Endothelial cell of umbilical vein (primary cell): ENCODE data around the gene ADCYAP1R1. TPM values are rescaled to one million over a fixed set of nuclear protein-coding genes. Genes with fewer than 3 reads are reported as not detected.

Experiments used
- BruUV-seq: library from RNA; stranded (reverse); fragments of 400-500 nt; replicated peaks from 2 replicates; lab custom pipeline; 2021; lab: Mats Ljungman, UMichigan
- CTCF ChIA-PET: fragments of 300-600, 350-600 bp; sonication (Branson Sonifier 250); formaldehyde crosslinking; loops from one replicate; lab custom pipeline; 2021; ENCODE audit warnings: antibody characterized with exemption, inconsistent platforms; lab: Charles Lee
- POLR2A ChIA-PET: fragments of 300-600, 350-600 bp; sonication (Branson Sonifier 250); formaldehyde crosslinking; loops from one replicate; lab custom pipeline; 2021; ENCODE audit warnings: antibody characterized with exemption, inconsistent platforms; lab: Charles Lee
- DNase-seq: peaks from one replicate; pipeline ENCODE4 v3.0.0-alpha.2; 2011; ENCODE audit warnings: low read depth, low spot score
- FAIRE-seq: peaks from 2 replicates; lab custom pipeline; 2011; peaks lifted over from hg19 to GRCh38; lab: Jason Lieb, UNC
- H2AFZ ChIP-seq: 2 replicates; pipeline ENCODE4 v1.6.0; 2012; ENCODE audit warnings: low read depth, low read length, control low read depth, inconsistent platforms
- H3K27ac ChIP-seq: 2 replicates; pipeline ENCODE4 v1.5.1; 2011; ENCODE audit warnings: low read depth, mild to moderate bottlenecking, control low read depth, low read length, moderate library complexity; ENCODE audit not compliant: insufficient read depth
- H3K27me3 ChIP-seq, 2 experiments: 2 replicates each; pipeline versions ENCODE4 v1.6.0 to v1.6.1; 2011; ENCODE audit warnings: low read length in 2 of 2, mixed read lengths in 1 of 2; ENCODE audit not compliant: control insufficient read depth in 2 of 2, insufficient read depth in 2 of 2
- H3K36me3 ChIP-seq, 2 experiments: 2 replicates in 1 of 2; 3 replicates in 1 of 2; pipeline ENCODE4 v1.5.1; 2011; ENCODE audit warnings: low read length in 2 of 2, mild to moderate bottlenecking in 1 of 2, moderate library complexity in 1 of 2; ENCODE audit not compliant: control insufficient read depth in 2 of 2, insufficient read depth in 2 of 2; ENCODE audit errors: extremely low read depth in 1 of 2
- H3K4me1 ChIP-seq: 3 replicates; pipeline ENCODE4 v1.5.1; 2011; ENCODE audit warnings: mild to moderate bottlenecking, low read length; ENCODE audit not compliant: control insufficient read depth, insufficient read depth; ENCODE audit errors: extremely low read depth
- H3K4me2 ChIP-seq: 2 replicates; pipeline ENCODE4 v1.6.1; 2011; ENCODE audit warnings: low read length, control low read depth, mixed read lengths; ENCODE audit not compliant: insufficient read depth
- H3K4me3 ChIP-seq, 3 experiments: fragments of 200-600 bp in 1 of 3; sonication (generic), shearing (Covaris generic) in 1 of 3; replicated peaks in 1 of 3; 2 replicates each; pipeline ENCODE4 v1.5.1; 2011 to 2016; ENCODE audit warnings: control low read depth in 3 of 3, low read length in 3 of 3, mild to moderate bottlenecking in 2 of 3, inconsistent platforms in 1 of 3, low read depth in 1 of 3, moderate library complexity in 1 of 3; ENCODE audit not compliant: insufficient read depth in 1 of 3
- H3K79me2 ChIP-seq: 2 replicates; pipeline ENCODE4 v1.6.0; 2012; ENCODE audit warnings: low read length, inconsistent platforms; ENCODE audit not compliant: control insufficient read depth, insufficient read depth
- H3K9ac ChIP-seq: replicated peaks from 2 replicates; pipeline ENCODE3; 2011; ENCODE audit warnings: low read length, control low read depth; ENCODE audit not compliant: insufficient read depth; ENCODE audit errors: extremely low read depth
- H3K9me1 ChIP-seq: replicated peaks from 3 replicates; pipeline ENCODE4 v1.6.0; 2011; ENCODE audit warnings: mild to moderate bottlenecking, low read length; ENCODE audit not compliant: control insufficient read depth, insufficient read depth; ENCODE audit errors: extremely low read depth
- H3K9me3 ChIP-seq: replicated peaks from 2 replicates; pipeline ENCODE4 v1.5.1; 2012; ENCODE audit warnings: low read length, inconsistent platforms; ENCODE audit not compliant: control insufficient read depth, insufficient read depth
- H4K20me1 ChIP-seq: replicated peaks from 2 replicates; pipeline ENCODE3; 2011; ENCODE audit warnings: mild to moderate bottlenecking, low read length; ENCODE audit not compliant: control insufficient read depth, insufficient read depth; ENCODE audit errors: extremely low read depth
- EZH2 ChIP-seq: IDR thresholded peaks from 2 replicates; pipeline ENCODE4 v1.6.1; 2012; ENCODE audit warnings: borderline replicate concordance, low read depth, mild to moderate bottlenecking, moderate library complexity, low read length, inconsistent platforms; ENCODE audit not compliant: severe bottlenecking
- FOS ChIP-seq: IDR thresholded peaks from 2 replicates; pipeline ENCODE4 v1.6.1; 2011; ENCODE audit warnings: mild to moderate bottlenecking, low read length, moderate library complexity, borderline replicate concordance; ENCODE audit not compliant: insufficient read depth
- GATA2 ChIP-seq: IDR thresholded peaks from 2 replicates; pipeline ENCODE4 v1.7.0; 2011; ENCODE audit warnings: low read depth, mild to moderate bottlenecking, moderate library complexity, mixed read lengths, low read length; ENCODE audit not compliant: insufficient read length, insufficient read depth
- JUN ChIP-seq: IDR thresholded peaks from 2 replicates; pipeline ENCODE4 v1.6.1; 2011; ENCODE audit warnings: borderline replicate concordance, low read depth; ENCODE audit not compliant: insufficient read length, insufficient read depth
- MYC ChIP-seq: IDR thresholded peaks from one replicate; pipeline ENCODE4 v1.6.1; 2011; ENCODE audit warnings: mild to moderate bottlenecking, low read depth, low read length
- POLR2A ChIP-seq: IDR thresholded peaks from 2 replicates; pipeline ENCODE4 v1.6.1; 2012; ENCODE audit warnings: low read depth, mild to moderate bottlenecking, control low read depth, low read length
- POLR2AphosphoS5 ChIP-seq: IDR thresholded peaks from 2 replicates; pipeline ENCODE4 v1.6.1; 2012; ENCODE audit warnings: low read depth, mild to moderate bottlenecking, control low read depth, low read length, moderate library complexity; ENCODE audit not compliant: insufficient read depth
- dilution Hi-C: fragments of 300-500 bp; cut with MboI; formaldehyde crosslinking; loops from one replicate; pipeline ENCODE4 v1.15.0; 2019; ENCODE audit warnings: low sequenced_read_pairs; ENCODE audit not compliant: extremely low pct_ligation_motif_present
- intact Hi-C: fragments of 100-400 bp; cut with micrococcal nuclease; formaldehyde crosslinking; loops from one replicate; pipeline ENCODE4 v1.10.0; 2022
- polyA plus RNA-seq, 4 experiments: library from polyadenylated mRNA; depleted of rRNA in 3 of 4; stranded (reverse) in 3 of 4; unstranded in 1 of 4; fragments of >200 nt; gene quantifications; 2 replicates each; pipeline versions ENCODE4 v1.2.1 to v1.2.3, GENCODE V29; 2011 to 2012; ENCODE audit warnings: missing spikeins in 1 of 4
- total RNA-seq: library from RNA; stranded (reverse); gene quantifications from 2 replicates; pipeline ENCODE4 v1.2.3, GENCODE V29; 2021
- TF ChIP-seq, protein P1 (sequence below): IDR thresholded peaks from 2 replicates; pipeline ENCODE4 v1.6.1; 2011; ENCODE audit not compliant: insufficient read depth, insufficient read length
- TF ChIP-seq, protein P2 (sequence below), 2 donors: IDR thresholded peaks; 1 replicate in 1 of 2; 2 replicates in 1 of 2; pipeline ENCODE4 v1.5.1; 2011; ENCODE audit warnings: low read length in 2 of 2, mild to moderate bottlenecking in 2 of 2, moderate library complexity in 2 of 2, control low read depth in 1 of 2, inconsistent platforms in 1 of 2, low read depth in 1 of 2; ENCODE audit not compliant: insufficient read depth in 1 of 2; ENCODE audit errors: extremely low read depth in 1 of 2

Gene ADCYAP1R1
- total and polyA plus RNA-seq, 2 donors (not counting 3 experiments of a cell fraction or from before 2014, with no cell fraction given), result 0.04 TPM; not detected in 1

DNA sequence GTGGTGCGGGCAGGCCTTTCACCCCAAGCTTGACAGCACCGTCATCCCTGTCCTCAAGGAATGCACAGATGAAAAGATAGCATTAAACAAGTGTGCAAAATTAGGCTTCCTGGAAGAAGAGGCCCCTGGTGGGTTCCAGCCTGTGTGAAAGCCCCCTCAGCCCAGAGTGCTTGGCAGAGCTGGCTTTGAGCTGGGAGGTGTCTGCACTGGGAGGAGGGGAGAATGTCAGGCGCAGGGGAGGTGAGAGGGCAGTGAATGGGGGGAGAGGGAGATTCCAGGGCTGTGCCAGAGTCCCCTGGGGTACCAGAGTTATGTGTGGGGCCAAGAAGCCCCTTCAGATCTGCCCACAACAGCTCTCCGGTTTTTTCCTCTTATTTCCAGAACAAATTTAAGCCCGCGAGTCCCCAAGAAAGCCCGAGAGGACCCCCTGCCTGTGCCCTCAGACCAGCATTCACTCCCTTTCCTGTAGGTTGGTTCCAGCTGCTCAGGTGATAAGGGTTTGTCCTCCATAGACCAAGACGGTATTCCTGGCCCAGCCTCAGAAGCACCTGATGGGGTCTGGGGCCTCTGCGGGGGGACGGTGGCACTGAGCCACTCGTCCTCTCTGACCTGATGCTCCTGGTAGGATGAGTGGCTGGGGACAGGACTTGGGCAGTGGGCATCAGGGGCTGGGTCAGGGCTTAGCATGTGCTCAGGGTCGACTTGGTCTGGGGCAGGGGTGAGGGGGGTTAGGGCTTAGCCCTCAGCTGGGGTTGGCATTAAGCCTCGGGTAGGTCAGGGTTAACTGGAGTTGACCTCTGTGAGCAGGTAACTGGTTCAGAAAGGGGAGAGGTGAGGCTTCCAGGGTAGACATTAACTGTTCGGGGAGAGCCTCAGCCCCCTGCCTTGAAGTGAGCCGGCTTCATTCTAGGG lies 43.4 kb downstream of the ADCYAP1R1 start:
- H3K36me3 ChIP-seq, result no peaks in the 10 kb centered on the region
- TF ChIP-seq, protein P1, sequence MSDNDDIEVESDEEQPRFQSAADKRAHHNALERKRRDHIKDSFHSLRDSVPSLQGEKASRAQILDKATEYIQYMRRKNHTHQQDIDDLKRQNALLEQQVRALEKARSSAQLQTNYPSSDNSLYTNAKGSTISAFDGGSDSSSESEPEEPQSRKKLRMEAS, result no peak
- no peak for TF ChIP-seq JUN
- no peak for TF ChIP-seq GATA2
- no peak for TF ChIP-seq MYC
- TF ChIP-seq FOS, result no peak
- TF ChIP-seq POLR2AphosphoS5, result no peak
- TF ChIP-seq, protein P2, sequence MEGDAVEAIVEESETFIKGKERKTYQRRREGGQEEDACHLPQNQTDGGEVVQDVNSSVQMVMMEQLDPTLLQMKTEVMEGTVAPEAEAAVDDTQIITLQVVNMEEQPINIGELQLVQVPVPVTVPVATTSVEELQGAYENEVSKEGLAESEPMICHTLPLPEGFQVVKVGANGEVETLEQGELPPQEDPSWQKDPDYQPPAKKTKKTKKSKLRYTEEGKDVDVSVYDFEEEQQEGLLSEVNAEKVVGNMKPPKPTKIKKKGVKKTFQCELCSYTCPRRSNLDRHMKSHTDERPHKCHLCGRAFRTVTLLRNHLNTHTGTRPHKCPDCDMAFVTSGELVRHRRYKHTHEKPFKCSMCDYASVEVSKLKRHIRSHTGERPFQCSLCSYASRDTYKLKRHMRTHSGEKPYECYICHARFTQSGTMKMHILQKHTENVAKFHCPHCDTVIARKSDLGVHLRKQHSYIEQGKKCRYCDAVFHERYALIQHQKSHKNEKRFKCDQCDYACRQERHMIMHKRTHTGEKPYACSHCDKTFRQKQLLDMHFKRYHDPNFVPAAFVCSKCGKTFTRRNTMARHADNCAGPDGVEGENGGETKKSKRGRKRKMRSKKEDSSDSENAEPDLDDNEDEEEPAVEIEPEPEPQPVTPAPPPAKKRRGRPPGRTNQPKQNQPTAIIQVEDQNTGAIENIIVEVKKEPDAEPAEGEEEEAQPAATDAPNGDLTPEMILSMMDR (IDR thresholded peaks at IDR 0.05; ENCODE audit: extremely low read depth in 1 of 2, insufficient read depth in 1 of 2, low read depth in 1 of 2, low read length in 2 of 2), result no peak
- no peak for TF ChIP-seq POLR2A
- TF ChIP-seq EZH2, result no peak
- no peaks in the 10 kb centered on the region for H3K9me1 ChIP-seq
- H3K9me3 ChIP-seq, result no peaks in the 10 kb centered on the region
- ChIA-PET CTCF (interaction anchor here (1.7 to 3.8 kb wide), 2 partner anchors 12 to 26 kb away, joined by 4 to 24 read pairs; no protein-coding TSS in a partner anchor), POLR2A (no interaction called here)
- H3K27me3 ChIP-seq, result peaks cover 0 to 3% of the 10 kb centered on the region in 2 experiments
- dilution Hi-C loops, result no loop called here
- no peak overlapping the region for H3K4me3 ChIP-seq
- DNase-seq (no peak), FAIRE-seq (no peak)
- no peak overlapping the region for H3K9ac ChIP-seq
- intact Hi-C loops, result no loop called here
- BruUV-seq, result no TSS peak
- H3K4me2 ChIP-seq, result no peak overlapping the region
- no peaks in the 10 kb centered on the region for H4K20me1 ChIP-seq
- no peak overlapping the region for H3K27ac ChIP-seq
- no peak overlapping the region for H2AFZ ChIP-seq
- no peaks in the 10 kb centered on the region for H3K4me1 ChIP-seq
- no peaks in the 10 kb centered on the region for H3K79me2 ChIP-seq
